IMR-90 (cell line): Measurements from ENCODE around the gene TNS3.

Experiments used
- CEBPB ChIP-seq: IDR thresholded peaks from 2 replicates; pipeline ENCODE4 v1.6.1; 2012; ENCODE audit warnings: low read depth, low read length, improper control_type of control experiment
- MXI1 ChIP-seq: IDR thresholded peaks from 2 replicates; pipeline ENCODE4 v1.6.1; 2012; ENCODE audit warnings: low read depth, mild to moderate bottlenecking, low read length, moderate library complexity, borderline replicate concordance
- POLR2A ChIP-seq: IDR thresholded peaks from 2 replicates; pipeline ENCODE4 v1.6.1; 2012; ENCODE audit warnings: mild to moderate bottlenecking, low read depth, low read length
- TF ChIP-seq, protein P1 (sequence below): conservative IDR thresholded peaks from 2 replicates; pipeline ENCODE4 v1.5.1; 2012; ENCODE audit warnings: mild to moderate bottlenecking, low read depth, low read length, improper control_type of control experiment
- TF ChIP-seq, protein P2 (sequence below): fragments of 150-350 bp; IDR thresholded peaks from 2 replicates; pipeline ENCODE4 v1.6.1; 2016; ENCODE audit warnings: low read depth, mild to moderate bottlenecking, low read length, moderate library complexity, borderline replicate concordance
- TF ChIP-seq, protein P3 (sequence below): fragments of 150-350 bp; IDR thresholded peaks from 2 replicates; pipeline ENCODE4 v1.6.1; 2017; ENCODE audit warnings: mild to moderate bottlenecking, antibody characterized with exemption, low read length, low read depth

DNA sequence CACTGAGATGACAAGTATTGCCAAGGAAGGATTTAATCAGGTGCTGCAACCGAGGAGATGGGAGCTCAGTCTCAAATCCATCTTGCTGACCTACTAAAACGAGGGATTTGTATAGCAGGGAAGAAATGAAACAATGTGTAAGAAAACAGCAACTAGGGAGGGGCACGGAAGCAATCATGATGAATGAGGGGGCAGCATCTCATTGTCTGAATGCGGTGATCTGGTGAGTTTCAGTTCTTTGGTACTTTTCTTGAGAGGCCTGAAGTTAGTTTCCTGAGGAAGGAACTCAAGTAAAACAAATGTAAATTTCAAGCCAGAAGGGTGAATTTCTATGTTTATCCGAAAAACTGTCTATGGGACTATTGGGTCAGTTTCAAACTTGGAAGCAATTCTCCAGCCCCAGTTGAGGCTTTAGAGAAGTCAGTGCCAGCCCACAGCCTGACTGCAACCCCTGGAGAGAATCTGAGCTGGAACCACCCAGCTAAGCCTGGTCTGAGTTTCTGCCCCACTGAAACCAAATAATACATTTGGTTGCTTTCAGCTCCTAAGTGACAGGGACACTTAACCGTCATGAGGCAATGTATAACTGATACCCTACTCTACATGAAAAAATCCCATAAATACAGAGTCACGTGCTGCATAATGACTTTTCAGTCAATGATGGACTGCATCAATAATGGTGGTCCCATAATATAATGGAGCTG lies 45.8 kb upstream of the TNS3 start:
- TF ChIP-seq MXI1 (no peak), POLR2A (no peak), CEBPB (no peak)
- TF ChIP-seq, protein P1, sequence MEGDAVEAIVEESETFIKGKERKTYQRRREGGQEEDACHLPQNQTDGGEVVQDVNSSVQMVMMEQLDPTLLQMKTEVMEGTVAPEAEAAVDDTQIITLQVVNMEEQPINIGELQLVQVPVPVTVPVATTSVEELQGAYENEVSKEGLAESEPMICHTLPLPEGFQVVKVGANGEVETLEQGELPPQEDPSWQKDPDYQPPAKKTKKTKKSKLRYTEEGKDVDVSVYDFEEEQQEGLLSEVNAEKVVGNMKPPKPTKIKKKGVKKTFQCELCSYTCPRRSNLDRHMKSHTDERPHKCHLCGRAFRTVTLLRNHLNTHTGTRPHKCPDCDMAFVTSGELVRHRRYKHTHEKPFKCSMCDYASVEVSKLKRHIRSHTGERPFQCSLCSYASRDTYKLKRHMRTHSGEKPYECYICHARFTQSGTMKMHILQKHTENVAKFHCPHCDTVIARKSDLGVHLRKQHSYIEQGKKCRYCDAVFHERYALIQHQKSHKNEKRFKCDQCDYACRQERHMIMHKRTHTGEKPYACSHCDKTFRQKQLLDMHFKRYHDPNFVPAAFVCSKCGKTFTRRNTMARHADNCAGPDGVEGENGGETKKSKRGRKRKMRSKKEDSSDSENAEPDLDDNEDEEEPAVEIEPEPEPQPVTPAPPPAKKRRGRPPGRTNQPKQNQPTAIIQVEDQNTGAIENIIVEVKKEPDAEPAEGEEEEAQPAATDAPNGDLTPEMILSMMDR = no peak
- TF ChIP-seq, protein P2, sequence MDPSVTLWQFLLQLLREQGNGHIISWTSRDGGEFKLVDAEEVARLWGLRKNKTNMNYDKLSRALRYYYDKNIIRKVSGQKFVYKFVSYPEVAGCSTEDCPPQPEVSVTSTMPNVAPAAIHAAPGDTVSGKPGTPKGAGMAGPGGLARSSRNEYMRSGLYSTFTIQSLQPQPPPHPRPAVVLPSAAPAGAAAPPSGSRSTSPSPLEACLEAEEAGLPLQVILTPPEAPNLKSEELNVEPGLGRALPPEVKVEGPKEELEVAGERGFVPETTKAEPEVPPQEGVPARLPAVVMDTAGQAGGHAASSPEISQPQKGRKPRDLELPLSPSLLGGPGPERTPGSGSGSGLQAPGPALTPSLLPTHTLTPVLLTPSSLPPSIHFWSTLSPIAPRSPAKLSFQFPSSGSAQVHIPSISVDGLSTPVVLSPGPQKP = no peak
- TF ChIP-seq, protein P3, sequence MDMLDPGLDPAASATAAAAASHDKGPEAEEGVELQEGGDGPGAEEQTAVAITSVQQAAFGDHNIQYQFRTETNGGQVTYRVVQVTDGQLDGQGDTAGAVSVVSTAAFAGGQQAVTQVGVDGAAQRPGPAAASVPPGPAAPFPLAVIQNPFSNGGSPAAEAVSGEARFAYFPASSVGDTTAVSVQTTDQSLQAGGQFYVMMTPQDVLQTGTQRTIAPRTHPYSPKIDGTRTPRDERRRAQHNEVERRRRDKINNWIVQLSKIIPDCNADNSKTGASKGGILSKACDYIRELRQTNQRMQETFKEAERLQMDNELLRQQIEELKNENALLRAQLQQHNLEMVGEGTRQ = no peak
